Stimulated activated naive B cell treated with anti-CD40 and anti-IgM and Interleukin-4, amounts not matched to agents 10 μg/mL and 1 μg/mL and 100 μg/mL, for 72 hours (primary cell): Measurements from ENCODE around the gene SCAANT1.

ENCODE experiments used
- ATAC-seq, 2 donors: fragments of 150-1000 bp; cut with Tn5 transposase; replicated peaks; 2 replicates each; pipeline ENCODE4 v1.10.0; 2021; ENCODE audit warnings: moderate library complexity in 1 of 2
- DNase-seq: peaks from one replicate; pipeline ENCODE4 v3.0.0; 2021
- H3K27ac Mint-ChIP-seq: one replicate; pipeline ENCODE4 v1.8.0; 2022; ENCODE audit warnings: mild to moderate bottlenecking, mixed read lengths
- H3K27me3 Mint-ChIP-seq, 2 donors: one replicate each; pipeline ENCODE4 v1.8.0; 2022; ENCODE audit warnings: mixed read lengths in 2 of 2
- H3K36me3 Mint-ChIP-seq, 2 donors: one replicate each; pipeline ENCODE4 v1.8.0; 2022; ENCODE audit warnings: mixed read lengths in 2 of 2, mild to moderate bottlenecking in 1 of 2
- H3K4me1 Mint-ChIP-seq, 2 donors: one replicate each; pipeline ENCODE4 v1.8.0; 2022; ENCODE audit warnings: mixed read lengths in 2 of 2, mild to moderate bottlenecking in 1 of 2
- H3K4me3 Mint-ChIP-seq, 2 donors: one replicate each; pipeline ENCODE4 v1.8.0; 2022; ENCODE audit warnings: mild to moderate bottlenecking in 2 of 2, mixed read lengths in 2 of 2, moderate library complexity in 1 of 2
- H3K9me3 Mint-ChIP-seq, 2 donors: one replicate each; pipeline ENCODE4 v1.8.0; 2022; ENCODE audit warnings: mixed read lengths in 2 of 2, mild to moderate bottlenecking in 1 of 2

SCAANT1 gene

DNA sequence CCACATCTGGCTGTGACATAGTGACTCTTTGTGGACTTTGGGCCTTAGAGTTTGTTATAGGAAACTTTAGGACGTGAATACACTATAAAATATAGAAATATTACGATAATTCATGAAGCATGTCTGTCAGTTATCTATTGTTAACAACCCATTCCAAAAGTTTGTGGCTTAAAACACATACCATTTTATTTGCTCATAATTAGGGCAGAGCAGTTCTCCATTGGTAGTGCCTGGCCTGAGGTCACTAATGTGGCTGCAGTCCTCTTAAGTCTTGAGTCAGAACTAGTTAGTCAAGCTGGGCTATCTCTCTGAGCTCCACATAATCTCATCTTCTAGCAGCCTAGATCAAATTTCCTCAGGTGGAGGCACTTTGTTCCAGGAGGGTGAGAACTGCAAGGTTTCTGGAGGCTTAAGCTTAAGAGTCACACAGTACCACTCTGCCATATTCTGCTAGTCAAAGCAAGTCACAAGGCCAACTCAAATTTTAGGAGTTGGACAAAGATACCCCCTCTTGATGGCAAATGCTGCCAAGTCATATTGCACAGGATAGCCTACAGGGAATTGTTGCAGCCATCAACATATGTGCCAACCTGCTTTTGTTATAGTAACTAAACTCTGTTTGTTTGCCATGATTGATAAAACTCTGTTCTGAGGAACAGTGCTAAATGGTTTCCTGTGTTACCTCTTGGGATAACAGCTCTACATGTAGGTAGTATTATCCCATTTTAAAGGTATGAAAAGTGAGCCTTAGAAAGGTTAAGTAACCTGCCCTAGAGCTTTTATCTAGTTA is 39.9 kb downstream of the SCAANT1 start:
- no peak for DNase-seq
- Mint-ChIP-seq H3K9me3 (no peaks in the 10 kb centered on the region), H3K4me1 (peaks cover 26 to 53% of the 10 kb centered on the region in 2 donors)

GRCh38 chr3:63870615-63871005 is 41.6 kb downstream of the SCAANT1 start:
- H3K36me3 Mint-ChIP-seq, result peaks cover 10 to 13% of the 10 kb centered on the region in 2 donors
- no peaks in the 10 kb centered on the region for H3K9me3 Mint-ChIP-seq
- DNase-seq (no peak), ATAC-seq (no peak)
- H3K4me3 Mint-ChIP-seq, result no peak overlapping the region
- H3K4me1 Mint-ChIP-seq, result peaks cover 24 to 45% of the 10 kb centered on the region in 2 donors
- H3K27ac Mint-ChIP-seq, result no peak overlapping the region
- H3K27me3 Mint-ChIP-seq, result no peaks in the 10 kb centered on the region

More for the DNA sequence above, 39.9 kb downstream of the SCAANT1 start:
- Mint-ChIP-seq H3K36me3 (peaks cover 5 to 11% of the 10 kb centered on the region in 2 donors), H3K27me3 (no peaks in the 10 kb centered on the region), H3K4me3 (no peak overlapping the region), H3K27ac (no peak overlapping the region)
- no peak for ATAC-seq

- H3K36me3 Mint-ChIP-seq, result peaks cover 13% of the 10 kb centered on the region in 2 donors
- peaks cover 24 to 44% of the 10 kb centered on the region in 2 donors for H3K4me1 Mint-ChIP-seq
- DNase-seq (no peak), ATAC-seq (no peak)
- no peak overlapping the region for H3K4me3 Mint-ChIP-seq
- H3K27ac Mint-ChIP-seq, result no peak overlapping the region
- no peaks in the 10 kb centered on the region for H3K27me3 Mint-ChIP-seq
- no peaks in the 10 kb centered on the region for H3K9me3 Mint-ChIP-seq
These were observed 42.1 kb downstream of the SCAANT1 start for GRCh38 chr3:63869940-63870614.

- Mint-ChIP-seq H3K4me1 (peaks cover 27 to 43% of the 10 kb centered on the region in 2 donors), H3K4me3 (no peak overlapping the region), H3K27ac (no peak overlapping the region), H3K9me3 (no peaks in the 10 kb centered on the region), H3K27me3 (no peaks in the 10 kb centered on the region), H3K36me3 (peaks cover 6 to 26% of the 10 kb centered on the region in 2 donors)
- ATAC-seq (no peak), DNase-seq (no peak)
These were observed 45.0 kb downstream of the SCAANT1 start for GRCh38 chr3:63867225-63867624.

DNA sequence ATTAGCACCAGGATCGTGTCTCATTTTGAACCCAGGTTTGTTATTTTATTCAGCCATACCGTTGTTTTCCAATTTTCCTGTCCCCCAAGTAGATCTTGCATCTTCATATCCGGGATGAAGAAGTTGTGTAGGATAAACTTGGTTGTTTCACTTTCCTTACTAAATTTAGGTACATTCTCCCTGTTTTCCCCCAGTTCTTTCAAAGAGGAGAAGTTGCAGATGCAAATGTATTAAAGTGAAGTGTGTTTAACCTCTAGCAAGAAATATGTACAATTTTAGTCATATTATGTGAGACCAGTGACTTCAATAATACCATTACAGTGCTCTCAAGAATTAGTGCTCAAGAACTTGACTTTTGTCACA is 47.2 kb downstream of the SCAANT1 start:
- Mint-ChIP-seq H3K27ac (peak overlapping the region; percentile 95), H3K9me3 (no peaks in the 10 kb centered on the region), H3K4me3 (peak overlapping the region; percentile 90 to 94), H3K4me1 (peaks cover 30 to 56% of the 10 kb centered on the region in 2 donors), H3K36me3 (peaks cover 4 to 23% of the 10 kb centered on the region in 2 donors), H3K27me3 (no peaks in the 10 kb centered on the region)
- DNase-seq (no peak), ATAC-seq (no peak)

GRCh38 chr3:63864008-63864964 is 47.9 kb downstream of the SCAANT1 start:
- DNase-seq (peak; percentile 38), ATAC-seq (peak; percentile 59 to 70)
- H3K36me3 Mint-ChIP-seq, result peaks cover 4 to 24% of the 10 kb centered on the region in 2 donors
- no peaks in the 10 kb centered on the region for H3K27me3 Mint-ChIP-seq
- no peaks in the 10 kb centered on the region for H3K9me3 Mint-ChIP-seq
- H3K4me1 Mint-ChIP-seq, result peaks cover 31 to 56% of the 10 kb centered on the region in 2 donors
- H3K4me3 Mint-ChIP-seq, result peak overlapping the region; percentile 90 to 94
- H3K27ac Mint-ChIP-seq, result peak overlapping the region; percentile 95

- H3K36me3 Mint-ChIP-seq, result peaks cover 4 to 28% of the 10 kb centered on the region in 2 donors
- ATAC-seq (peak; percentile 79 to 83), DNase-seq (peak; percentile 70)
- no peaks in the 10 kb centered on the region for H3K9me3 Mint-ChIP-seq
- H3K27ac Mint-ChIP-seq, result peak within 1 kb of the TSS; percentile 100
- H3K4me3 Mint-ChIP-seq, result peak within 1 kb of the TSS; percentile 99
- no peaks in the 10 kb centered on the region for H3K27me3 Mint-ChIP-seq
- peaks cover 33 to 54% of the 10 kb centered on the region in 2 donors for H3K4me1 Mint-ChIP-seq
These were observed 48.8 kb downstream of the SCAANT1 start, which contains the start of the genes ATXN7 and THOC7 for GRCh38 chr3:63863150-63864007. Gene ATXN7, plus strand, starts transcription at chr3:63863867. Its CDS starts 48,732 bp downstream, at chr3:63912599. Gene THOC7, minus strand, starts transcription at chr3:63863805. Its CDS starts 15 bp downstream, at chr3:63863790.

DNA sequence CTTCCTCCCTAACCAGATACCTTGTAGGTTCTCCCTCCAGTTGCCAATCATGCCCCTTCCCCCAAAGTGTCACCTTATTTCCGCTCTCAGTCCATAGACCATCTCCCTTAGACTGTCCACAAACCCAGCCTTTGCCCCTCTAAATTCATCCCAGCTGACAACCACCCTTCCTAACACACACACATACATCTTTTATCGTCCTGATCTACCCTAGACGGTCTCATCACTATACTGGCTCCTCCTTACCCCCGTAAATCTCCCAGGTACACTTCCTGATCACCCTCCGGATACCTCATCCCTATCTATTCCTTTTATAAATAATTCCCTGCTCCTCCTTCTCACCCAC is 49.4 kb downstream of the SCAANT1 start:
- peak overlapping the region; percentile 99 for H3K4me3 Mint-ChIP-seq
- peaks cover 32 to 54% of the 10 kb centered on the region in 2 donors for H3K4me1 Mint-ChIP-seq
- H3K9me3 Mint-ChIP-seq, result no peaks in the 10 kb centered on the region
- DNase-seq (no peak), ATAC-seq (no peak)
- H3K27me3 Mint-ChIP-seq, result no peaks in the 10 kb centered on the region
- H3K27ac Mint-ChIP-seq, result peak overlapping the region; percentile 100
- peaks cover 4 to 28% of the 10 kb centered on the region in 2 donors for H3K36me3 Mint-ChIP-seq
